Stimulated activated naive CD8-positive, alpha-beta T cell treated with anti-CD3 and anti-CD28 coated beads, Interleukin-15, amount 100 ng/mL, for 72 hours (primary cell): ENCODE data around the gene CCR3.

Experiments
- ATAC-seq: fragments of 150-1000 bp; cut with Tn5 transposase; 2 replicates; pipeline ENCODE4 v1.10.0; 2021; ENCODE audit warnings: mild to moderate bottlenecking, moderate library complexity
- DNase-seq, 2 donors: peaks; one replicate each; pipeline ENCODE4 v3.0.0; 2021 to 2022
- H3K27ac Mint-ChIP-seq, 2 donors: one replicate each; pipeline ENCODE4 v1.8.0; 2022; ENCODE audit warnings: mild to moderate bottlenecking in 2 of 2, mixed read lengths in 2 of 2, moderate library complexity in 2 of 2
- H3K27me3 Mint-ChIP-seq: one replicate; pipeline ENCODE4 v1.8.0; 2022; ENCODE audit warnings: mixed read lengths
- H3K4me1 Mint-ChIP-seq: one replicate; pipeline ENCODE4 v1.8.0; 2022; ENCODE audit warnings: mild to moderate bottlenecking, mixed read lengths
- H3K4me3 Mint-ChIP-seq, 2 donors: one replicate each; pipeline ENCODE4 v1.8.0; 2022; ENCODE audit warnings: mild to moderate bottlenecking in 2 of 2, mixed read lengths in 2 of 2, moderate library complexity in 1 of 2
- H3K9me3 Mint-ChIP-seq, 2 donors: one replicate each; pipeline ENCODE4 v1.8.0; 2022; ENCODE audit warnings: mixed read lengths in 2 of 2

The CCR3 gene

GRCh38 chr3:46278816-46279672, 36.8 kb downstream of the CCR3 start:
- peak; percentile 36 for ATAC-seq
- H3K9me3 Mint-ChIP-seq: peaks cover 0 to 13% of the 10 kb centered on the region in 2 donors
- peaks cover 19% of the 10 kb centered on the region for H3K27me3 Mint-ChIP-seq
- peak overlapping the region in 1 of 2 donors; percentile 10 for H3K4me3 Mint-ChIP-seq
- peaks cover 74% of the 10 kb centered on the region for H3K4me1 Mint-ChIP-seq
- no peak for DNase-seq
- H3K27ac Mint-ChIP-seq: peak overlapping the region in 1 of 2 donors; percentile 36

GRCh38 chr3:46280105-46280797, 38.0 kb downstream of the CCR3 start:
- peak overlapping the region in 1 of 2 donors; percentile 66 for H3K27ac Mint-ChIP-seq
- peak overlapping the region; percentile 10 to 14 for H3K4me3 Mint-ChIP-seq
- H3K27me3 Mint-ChIP-seq: peaks cover 7% of the 10 kb centered on the region
- ATAC-seq: peak; percentile 82
- peaks cover 86% of the 10 kb centered on the region for H3K4me1 Mint-ChIP-seq
- DNase-seq: peak; percentile 64 to 73
- H3K9me3 Mint-ChIP-seq: peaks cover 0 to 13% of the 10 kb centered on the region in 2 donors

- H3K4me1 Mint-ChIP-seq: peaks cover 95% of the 10 kb centered on the region
- no peak overlapping the region for H3K27ac Mint-ChIP-seq
- H3K9me3 Mint-ChIP-seq: peaks cover 0 to 13% of the 10 kb centered on the region in 2 donors
- H3K27me3 Mint-ChIP-seq: no peaks in the 10 kb centered on the region
- no peak overlapping the region for H3K4me3 Mint-ChIP-seq
- DNase-seq: no peak
- ATAC-seq: no peak
Measured at GRCh38 chr3:46281551-46281950, 39.3 kb downstream of the CCR3 start.

- Mint-ChIP-seq H3K4me1 (peaks cover 95% of the 10 kb centered on the region), H3K9me3 (peaks cover 0 to 13% of the 10 kb centered on the region in 2 donors), H3K4me3 (no peak overlapping the region), H3K27ac (no peak overlapping the region), H3K27me3 (no peaks in the 10 kb centered on the region)
- no peak for DNase-seq
- no peak for ATAC-seq
Measured at GRCh38 chr3:46282041-46282440, 39.8 kb downstream of the CCR3 start.

- peaks cover 92% of the 10 kb centered on the region for H3K4me1 Mint-ChIP-seq
- peaks cover 0 to 13% of the 10 kb centered on the region in 2 donors for H3K9me3 Mint-ChIP-seq
- no peak overlapping the region for H3K27ac Mint-ChIP-seq
- no peak for ATAC-seq
- H3K4me3 Mint-ChIP-seq: no peak overlapping the region
- no peaks in the 10 kb centered on the region for H3K27me3 Mint-ChIP-seq
- no peak for DNase-seq
Measured at GRCh38 chr3:46282696-46283095, 40.4 kb downstream of the CCR3 start.

- Mint-ChIP-seq H3K4me3 (peak overlapping the region in 1 of 2 donors; percentile 42), H3K4me1 (peaks cover 80% of the 10 kb centered on the region), H3K27ac (no peak overlapping the region), H3K27me3 (no peaks in the 10 kb centered on the region), H3K9me3 (peaks cover 0 to 8% of the 10 kb centered on the region in 2 donors)
- DNase-seq: no peak
- ATAC-seq: peak; percentile 44
Measured at GRCh38 chr3:46283881-46284450, 41.7 kb downstream of the CCR3 start.

GRCh38 chr3:46284981-46285683, 42.9 kb downstream of the CCR3 start:
- ATAC-seq (peak; percentile 49), DNase-seq (no peak)
- no peaks in the 10 kb centered on the region for H3K27me3 Mint-ChIP-seq
- no peak overlapping the region for H3K4me3 Mint-ChIP-seq
- no peaks in the 10 kb centered on the region for H3K9me3 Mint-ChIP-seq
- peaks cover 80% of the 10 kb centered on the region for H3K4me1 Mint-ChIP-seq
- peak overlapping the region in 1 of 2 donors; percentile 86 for H3K27ac Mint-ChIP-seq

GRCh38 chr3:46285931-46286619, 43.8 kb downstream of the CCR3 start:
- Mint-ChIP-seq H3K4me1 (peaks cover 72% of the 10 kb centered on the region), H3K27me3 (no peaks in the 10 kb centered on the region), H3K9me3 (no peaks in the 10 kb centered on the region), H3K4me3 (no peak overlapping the region), H3K27ac (peak overlapping the region in 1 of 2 donors; percentile 16)
- DNase-seq: no peak
- ATAC-seq: no peak

- no peak for ATAC-seq
- H3K9me3 Mint-ChIP-seq: no peaks in the 10 kb centered on the region
- H3K4me3 Mint-ChIP-seq: no peak overlapping the region
- H3K27ac Mint-ChIP-seq: no peak overlapping the region
- H3K27me3 Mint-ChIP-seq: no peaks in the 10 kb centered on the region
- H3K4me1 Mint-ChIP-seq: peaks cover 65% of the 10 kb centered on the region
- DNase-seq: no peak
Measured at GRCh38 chr3:46286947-46287565, 44.8 kb downstream of the CCR3 start.

- DNase-seq: no peak
- Mint-ChIP-seq H3K9me3 (no peaks in the 10 kb centered on the region), H3K4me1 (peaks cover 60% of the 10 kb centered on the region), H3K27ac (no peak overlapping the region), H3K27me3 (no peaks in the 10 kb centered on the region), H3K4me3 (no peak overlapping the region)
- no peak for ATAC-seq
Measured at GRCh38 chr3:46289551-46289950, 47.3 kb downstream of the CCR3 start.

GRCh38 chr3:46289966-46290365, 47.7 kb downstream of the CCR3 start:
- no peak for ATAC-seq
- no peaks in the 10 kb centered on the region for H3K27me3 Mint-ChIP-seq

GRCh38 chr3:46291046-46291445, 48.8 kb downstream of the CCR3 start:
- DNase-seq (no peak), ATAC-seq (no peak)
- Mint-ChIP-seq H3K27ac (no peak overlapping the region), H3K4me1 (peaks cover 60% of the 10 kb centered on the region), H3K27me3 (no peaks in the 10 kb centered on the region), H3K9me3 (no peaks in the 10 kb centered on the region), H3K4me3 (no peak overlapping the region)

More at GRCh38 chr3:46289966-46290365, 47.7 kb downstream of the CCR3 start:
- Mint-ChIP-seq H3K4me3 (no peak overlapping the region), H3K9me3 (no peaks in the 10 kb centered on the region), H3K4me1 (peaks cover 60% of the 10 kb centered on the region), H3K27ac (no peak overlapping the region)
- DNase-seq: no peak

- H3K4me1 Mint-ChIP-seq: peaks cover 69% of the 10 kb centered on the region
- peak overlapping the region; percentile 74 to 77 for H3K4me3 Mint-ChIP-seq
- H3K9me3 Mint-ChIP-seq: no peaks in the 10 kb centered on the region
- H3K27me3 Mint-ChIP-seq: no peaks in the 10 kb centered on the region
- ATAC-seq (no peak), DNase-seq (no peak)
- H3K27ac Mint-ChIP-seq: peak overlapping the region in 1 of 2 donors; percentile 67
Measured at GRCh38 chr3:46293035-46293724, 50.9 kb downstream of the CCR3 start.
